ENCODE measurements around the gene FAM120B.

FAM120B gene

DNA sequence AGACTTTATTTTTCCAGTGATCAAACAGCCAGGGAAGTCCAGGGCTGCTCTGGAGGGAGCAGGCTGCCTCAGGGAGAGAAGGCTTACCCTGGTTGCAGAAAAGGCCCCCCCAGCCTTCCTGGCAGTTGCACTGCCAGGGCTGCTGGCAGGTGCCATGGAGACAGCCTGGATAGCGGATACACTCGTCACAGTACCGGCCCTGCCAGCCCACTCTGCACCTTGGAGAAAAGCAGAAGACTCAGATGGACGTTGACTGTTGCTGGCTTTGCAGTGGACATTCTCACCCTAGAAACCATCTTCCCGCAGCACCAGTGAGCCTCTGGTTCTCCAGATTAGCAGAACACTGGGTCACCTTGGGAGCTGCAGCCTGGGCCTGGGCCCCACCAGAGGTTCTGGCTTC lies 21.1 kb upstream of the FAM120B start:
- in situ Hi-C loops (cut with MboI; ENCODE audit: low pct_unique_long_range_greater_than_20kb, low sequenced_read_pairs, unreplicated experiment): no loop called here
- TF ChIP-seq, protein P1, sequence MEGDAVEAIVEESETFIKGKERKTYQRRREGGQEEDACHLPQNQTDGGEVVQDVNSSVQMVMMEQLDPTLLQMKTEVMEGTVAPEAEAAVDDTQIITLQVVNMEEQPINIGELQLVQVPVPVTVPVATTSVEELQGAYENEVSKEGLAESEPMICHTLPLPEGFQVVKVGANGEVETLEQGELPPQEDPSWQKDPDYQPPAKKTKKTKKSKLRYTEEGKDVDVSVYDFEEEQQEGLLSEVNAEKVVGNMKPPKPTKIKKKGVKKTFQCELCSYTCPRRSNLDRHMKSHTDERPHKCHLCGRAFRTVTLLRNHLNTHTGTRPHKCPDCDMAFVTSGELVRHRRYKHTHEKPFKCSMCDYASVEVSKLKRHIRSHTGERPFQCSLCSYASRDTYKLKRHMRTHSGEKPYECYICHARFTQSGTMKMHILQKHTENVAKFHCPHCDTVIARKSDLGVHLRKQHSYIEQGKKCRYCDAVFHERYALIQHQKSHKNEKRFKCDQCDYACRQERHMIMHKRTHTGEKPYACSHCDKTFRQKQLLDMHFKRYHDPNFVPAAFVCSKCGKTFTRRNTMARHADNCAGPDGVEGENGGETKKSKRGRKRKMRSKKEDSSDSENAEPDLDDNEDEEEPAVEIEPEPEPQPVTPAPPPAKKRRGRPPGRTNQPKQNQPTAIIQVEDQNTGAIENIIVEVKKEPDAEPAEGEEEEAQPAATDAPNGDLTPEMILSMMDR (IDR thresholded peaks at IDR 0.05; ENCODE audit: extremely low read depth, insufficient read depth, missing control alignments): no peak
- DNase-seq (ENCODE audit: low spot score): no peak

DNA sequence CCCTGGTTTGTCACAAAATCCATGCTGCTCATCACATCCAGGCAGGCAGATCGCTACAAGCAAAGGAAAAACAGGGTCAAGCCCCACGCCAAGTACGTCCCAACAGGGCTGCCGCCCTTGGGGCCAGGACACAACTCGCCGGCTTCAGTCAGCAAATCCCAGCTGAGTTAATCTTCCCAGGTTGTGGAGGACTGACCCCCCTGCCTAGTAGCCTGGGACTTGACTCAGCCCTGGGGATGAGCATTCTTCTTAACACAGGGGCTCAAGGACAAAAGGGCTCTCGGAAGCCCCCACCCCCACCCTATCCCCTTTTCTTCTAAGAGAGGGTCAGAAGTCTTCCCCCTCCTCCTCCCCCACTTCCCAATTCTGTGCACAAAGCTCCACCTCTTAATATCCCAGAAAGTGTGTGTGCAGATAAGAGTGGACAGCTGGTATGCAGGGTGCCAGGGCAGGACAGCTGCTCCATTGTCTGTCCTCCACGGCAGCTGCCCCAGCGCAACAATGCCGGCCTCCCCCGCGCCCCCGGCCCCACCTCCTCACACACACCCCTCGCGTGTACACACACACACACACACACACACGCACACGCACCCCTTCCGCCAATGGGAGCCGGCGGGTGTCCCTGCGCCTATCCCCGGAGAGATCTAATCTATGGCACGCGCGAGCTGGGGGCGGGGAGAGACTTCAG lies 20.2 kb upstream of the FAM120B start:
- in situ Hi-C loops (cut with MboI; ENCODE audit: low pct_unique_long_range_greater_than_20kb, low sequenced_read_pairs, unreplicated experiment): no loop called here
- TF ChIP-seq, protein P1 (IDR thresholded peaks at IDR 0.05; ENCODE audit: extremely low read depth, insufficient read depth, missing control alignments): no peak
- DNase-seq (ENCODE audit: low spot score): no peak

DNA sequence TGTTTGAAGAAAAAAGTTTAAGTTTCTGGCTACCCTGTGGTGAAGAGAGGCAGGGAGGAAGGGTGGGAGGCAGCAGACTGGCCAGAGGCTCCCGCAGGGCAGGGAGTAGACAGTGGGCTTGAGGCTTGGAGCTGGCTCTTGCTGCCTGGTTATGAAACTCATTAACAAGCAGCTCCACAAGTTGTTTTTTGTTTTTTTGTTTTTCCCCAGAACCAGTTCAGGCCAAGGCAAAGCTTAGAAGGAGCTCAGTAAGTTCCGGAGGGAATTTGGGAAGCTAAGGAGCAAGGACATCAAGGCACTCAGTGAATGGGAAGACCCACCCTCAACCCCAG lies 19.7 kb upstream of the FAM120B start:
- TF ChIP-seq, protein P1 (IDR thresholded peaks at IDR 0.05; ENCODE audit: extremely low read depth, insufficient read depth, missing control alignments): no peak
- in situ Hi-C loops (cut with MboI; ENCODE audit: low pct_unique_long_range_greater_than_20kb, low sequenced_read_pairs, unreplicated experiment): no loop called here

DNA sequence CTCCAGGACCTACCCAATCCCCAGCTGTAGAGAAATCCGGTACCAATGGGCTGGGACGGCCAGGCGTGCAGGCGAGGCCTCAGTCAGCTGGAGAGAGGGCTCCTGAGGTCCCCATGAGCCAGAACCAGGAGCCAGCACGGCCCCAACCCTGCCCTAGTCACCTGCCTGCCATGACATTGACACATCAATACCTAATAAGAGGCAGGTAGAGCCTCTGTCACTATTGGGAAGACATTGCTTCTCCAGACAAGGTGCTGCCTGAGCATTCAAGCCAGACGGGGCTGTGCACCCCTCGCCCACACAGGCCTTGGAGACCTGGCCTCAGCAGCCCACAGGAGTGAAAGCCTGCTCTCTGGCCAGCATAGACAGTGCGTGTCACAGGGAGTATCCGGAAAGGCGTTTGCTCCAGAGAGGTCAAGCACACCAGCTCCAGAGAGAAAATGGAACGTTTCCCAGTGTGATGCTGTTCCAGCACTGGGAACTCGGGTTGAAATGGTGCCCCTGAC lies 19.1 kb upstream of the FAM120B start:
- in situ Hi-C loops (cut with MboI; ENCODE audit: low pct_unique_long_range_greater_than_20kb, low sequenced_read_pairs, unreplicated experiment): no loop called here
- TF ChIP-seq, protein P1 (IDR thresholded peaks at IDR 0.05; ENCODE audit: extremely low read depth, insufficient read depth, missing control alignments): no peak
- no peak for DNase-seq (ENCODE audit: low spot score)

More for the DNA sequence above, 19.7 kb upstream of the FAM120B start:
- DNase-seq (ENCODE audit: low spot score): no peak

DNA sequence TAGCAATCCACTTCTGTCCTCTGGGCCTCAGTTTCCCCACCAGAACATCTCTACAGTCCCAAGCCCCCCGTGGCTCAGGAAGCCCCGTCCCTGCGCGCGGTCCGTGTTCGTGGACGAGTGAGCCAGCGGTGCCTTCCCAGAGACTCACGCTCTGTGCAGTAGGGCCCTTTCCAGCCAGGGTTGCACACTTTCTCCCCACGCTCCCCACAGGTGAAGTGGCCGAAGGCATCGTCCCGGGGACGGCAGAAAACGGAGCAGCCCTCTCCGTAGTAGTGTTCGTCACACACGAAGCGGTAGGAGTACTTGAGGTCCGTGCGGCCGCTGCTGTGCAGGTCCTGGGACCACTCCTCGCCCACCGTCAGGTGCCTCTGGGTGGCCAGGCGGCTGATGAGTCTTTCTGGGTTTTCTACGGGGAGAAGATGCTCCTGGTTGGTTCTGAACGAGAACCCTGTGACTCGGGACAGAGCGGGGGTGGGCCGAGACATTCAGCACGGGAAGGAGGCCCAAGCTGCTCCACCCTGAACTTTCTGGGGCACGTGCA lies 18.4 kb upstream of the FAM120B start:
- DNase-seq (ENCODE audit: low spot score): no peak
- in situ Hi-C loops (cut with MboI; ENCODE audit: low pct_unique_long_range_greater_than_20kb, low sequenced_read_pairs, unreplicated experiment): no loop called here
- TF ChIP-seq, protein P1 (IDR thresholded peaks at IDR 0.05; ENCODE audit: extremely low read depth, insufficient read depth, missing control alignments): no peak

DNA sequence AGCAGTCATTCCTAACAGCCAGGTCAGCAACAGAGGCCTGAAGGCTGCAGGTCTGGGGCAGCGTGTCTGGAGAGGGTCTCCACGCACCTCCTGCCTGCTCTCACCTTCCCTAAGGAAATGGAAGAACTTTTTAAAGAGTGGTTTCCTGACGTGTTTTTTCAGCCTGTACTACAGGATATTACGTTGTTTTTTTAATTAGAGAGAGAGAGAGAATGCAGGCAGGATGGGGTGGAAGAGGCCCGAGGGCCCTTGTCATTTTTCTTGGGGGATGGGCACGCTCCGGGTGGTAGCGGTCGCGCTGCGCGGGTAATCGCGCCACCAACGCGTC lies 17.7 kb upstream of the FAM120B start:
- TF ChIP-seq, protein P1 (IDR thresholded peaks at IDR 0.05; ENCODE audit: extremely low read depth, insufficient read depth, missing control alignments): no peak
- in situ Hi-C loops (cut with MboI; ENCODE audit: low pct_unique_long_range_greater_than_20kb, low sequenced_read_pairs, unreplicated experiment): no loop called here
- no peak for DNase-seq (ENCODE audit: low spot score)
